Measurements from ENCODE around the gene IPO4.
A peak's percentile ranks its signal among the peaks of the same experiment; 100 is the strongest.

IPO4 gene

DNA sequence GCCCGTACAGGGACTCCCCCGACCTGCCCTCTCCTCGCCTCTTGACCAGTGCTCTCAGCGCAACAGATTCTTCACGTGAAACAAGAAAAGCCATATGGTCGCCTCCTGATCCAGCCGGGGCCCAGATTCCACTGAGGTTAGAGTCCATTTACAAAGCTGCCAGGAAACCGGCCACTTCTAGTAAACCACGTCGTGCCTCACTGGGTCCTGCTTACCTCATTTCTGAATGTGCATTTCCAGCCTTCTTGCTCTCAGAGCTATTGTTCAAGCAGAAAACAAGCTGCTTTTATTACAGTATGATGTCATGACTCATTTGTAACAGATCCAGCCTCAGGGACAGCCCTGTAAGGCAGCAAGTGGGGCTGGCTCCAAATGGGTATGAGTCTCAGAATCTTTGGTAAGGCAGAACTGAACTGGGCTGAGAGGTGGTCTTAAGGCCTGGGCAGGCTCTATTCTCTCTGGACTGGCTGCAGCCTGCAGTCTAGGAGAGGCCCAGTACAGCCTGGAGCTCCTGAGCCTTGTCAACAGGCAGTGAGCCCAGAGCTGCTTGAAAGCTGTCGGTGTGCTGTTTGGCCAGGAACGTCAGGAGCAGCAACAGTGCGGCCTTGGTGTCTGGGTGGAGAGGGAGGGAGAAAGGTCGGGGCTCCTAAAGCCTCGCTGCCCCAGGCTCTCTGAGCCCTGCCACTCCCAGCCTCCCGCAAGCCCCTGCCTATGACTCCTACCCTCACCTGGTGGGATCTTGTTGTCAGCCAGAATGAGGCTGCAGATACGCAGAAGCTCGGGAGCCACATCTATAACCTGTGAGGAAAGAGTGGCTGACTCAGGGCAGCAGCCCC, 8.4 kb downstream of the IPO4 start:
- ChIA-PET POLR2A (ENCODE audit: low non-redundant PET) (no interaction called here), CTCF (interaction anchor here (0.7 to 1.0 kb wide), 3 partner anchors 9 to 919 kb away, joined by 3 to 5 read pairs (median 4); partner anchors contain the start of genes IPO4 and IRF9)
- no peak for TF ChIP-seq CTCF (conservative IDR thresholded peaks at IDR 0.05; ENCODE audit: low read depth)
- H3K27ac ChIP-seq: peak overlapping the region; percentile 60
- no peak for DNase-seq (ENCODE audit: low spot score)

DNA sequence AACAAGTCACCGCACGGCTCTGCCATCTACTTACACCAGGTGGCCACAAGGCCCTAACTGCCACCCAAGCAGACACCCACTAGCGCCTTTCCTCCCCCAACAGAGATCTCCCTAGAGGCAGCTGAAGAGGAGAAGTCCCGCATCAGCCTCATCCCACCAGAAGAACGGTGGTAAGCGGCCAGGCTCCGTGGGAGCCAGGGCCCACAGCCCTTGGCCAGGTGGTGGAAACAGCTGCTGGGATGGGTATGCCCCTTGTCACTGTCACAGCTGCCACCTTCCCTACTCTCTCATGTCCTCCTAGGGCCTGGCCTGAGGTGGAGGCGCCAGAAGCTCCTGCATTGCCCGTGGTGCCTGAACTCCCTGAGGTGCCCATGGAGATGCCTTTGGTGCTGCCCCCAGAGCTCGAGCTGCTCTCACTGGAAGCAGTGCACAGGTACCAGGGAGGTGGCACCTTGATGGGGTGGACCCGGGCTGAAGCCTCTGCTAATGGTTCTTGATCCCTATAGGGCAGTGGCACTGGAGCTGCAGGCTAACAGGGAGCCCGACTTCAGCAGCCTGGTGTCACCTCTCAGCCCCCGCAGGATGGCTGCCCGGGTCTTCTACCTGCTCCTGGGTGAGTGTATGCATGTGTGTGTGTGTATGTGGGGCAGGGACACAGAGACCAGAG, 9.2 kb downstream of the IPO4 start:
- TF ChIP-seq CTCF (conservative IDR thresholded peaks at IDR 0.05; ENCODE audit: low read depth): no peak
- no peak for DNase-seq (ENCODE audit: low spot score)
- POLR2A ChIA-PET (ENCODE audit: low non-redundant PET): no interaction called here
- CTCF ChIA-PET: interaction anchor here (0.6 kb wide), 2 partner anchors 12 to 18 kb away, joined by 3 to 5 read pairs; partner anchors contain the start of gene IRF9
- peak overlapping the region; percentile 60 for H3K27ac ChIP-seq

GRCh38 chr14:24178399-24179178, 10.0 kb downstream of the IPO4 start:
- POLR2A ChIA-PET (ENCODE audit: low non-redundant PET): no interaction called here
- H3K27ac ChIP-seq: peak overlapping the region; percentile 60
- no peak for TF ChIP-seq CTCF (conservative IDR thresholded peaks at IDR 0.05; ENCODE audit: low read depth)
- no peak for DNase-seq (ENCODE audit: low spot score)
- CTCF ChIA-PET: interaction anchor here (0.6 to 0.7 kb wide), 3 partner anchors 12 to 36 kb away, joined by 3 to 5 read pairs (median 3); partner anchors contain the start of gene IRF9

DNA sequence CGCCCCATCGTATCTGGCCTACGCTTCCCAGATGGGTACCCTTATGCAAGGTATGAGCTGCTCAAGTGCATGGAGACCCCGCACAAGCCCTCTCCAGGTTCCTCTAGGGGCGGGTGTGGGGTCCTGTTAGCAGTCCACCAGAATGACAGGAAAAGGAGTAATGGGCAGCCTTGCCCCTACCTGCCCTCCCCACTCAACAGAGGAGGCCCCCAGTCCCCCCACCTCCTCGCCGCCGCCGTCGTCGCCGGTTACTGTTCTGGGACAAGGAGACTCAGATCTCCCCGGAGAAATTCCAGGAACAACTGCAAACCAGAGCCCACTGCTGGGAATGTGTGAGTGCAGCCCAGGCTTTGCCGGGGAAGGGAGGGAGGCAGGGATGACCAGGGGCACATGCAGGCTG, 10.7 kb downstream of the IPO4 start:
- no peak for DNase-seq (ENCODE audit: low spot score)
- CTCF ChIA-PET: interaction anchor here (1.2 kb wide), 1 partner anchor 17 kb away, joined by 3 read pairs; the partner anchor contains the start of gene IRF9
- peak overlapping the region; percentile 60 for H3K27ac ChIP-seq
- TF ChIP-seq CTCF (conservative IDR thresholded peaks at IDR 0.05; ENCODE audit: low read depth): no peak
- POLR2A ChIA-PET (ENCODE audit: low non-redundant PET): no interaction called here

DNA sequence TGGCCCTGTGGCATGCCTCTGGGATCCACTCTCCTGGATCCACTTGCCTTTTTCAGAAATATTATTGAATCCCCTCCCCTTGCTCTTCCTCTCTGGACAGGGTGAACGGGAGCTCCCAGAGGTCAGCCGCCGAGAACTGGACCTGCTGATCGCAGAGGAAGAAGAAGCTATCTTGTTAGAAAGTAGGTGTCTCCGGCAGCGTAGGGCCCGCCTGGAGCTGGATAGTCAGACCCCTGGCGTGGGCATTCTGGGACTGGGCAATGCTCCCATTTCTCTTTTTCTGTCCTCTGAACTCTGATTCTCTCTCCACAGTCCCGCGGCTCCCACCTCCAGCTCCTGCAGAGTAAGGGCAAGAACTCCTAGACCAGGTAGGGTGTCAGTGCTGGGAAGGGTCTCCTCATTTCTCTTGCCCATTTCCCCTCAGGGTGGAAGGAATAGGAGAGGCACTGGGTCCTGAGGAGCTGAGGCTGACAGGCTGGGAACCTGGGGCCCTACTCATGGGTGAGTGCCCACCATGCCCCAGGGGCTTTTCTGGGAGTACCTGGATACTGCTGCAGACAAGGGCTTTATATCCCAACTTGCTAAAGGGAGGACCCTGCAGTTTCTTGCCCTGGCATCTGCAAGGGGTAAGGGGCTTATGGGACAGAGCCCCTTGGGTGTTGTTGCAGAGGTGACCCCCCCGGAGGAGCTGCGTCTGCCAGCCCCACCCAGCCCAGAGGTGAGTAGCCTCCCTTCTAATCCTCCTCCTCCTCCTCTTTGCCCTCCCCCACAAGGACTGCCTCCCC, 11.4 kb downstream of the IPO4 start:
- TF ChIP-seq CTCF (conservative IDR thresholded peaks at IDR 0.05; ENCODE audit: low read depth): no peak
- H3K27ac ChIP-seq: peak overlapping the region; percentile 60
- ChIA-PET CTCF (interaction anchor here (1.2 kb wide), 1 partner anchor 16 kb away, joined by 3 read pairs; the partner anchor contains the start of gene IRF9), POLR2A (ENCODE audit: low non-redundant PET) (no interaction called here)
- DNase-seq (ENCODE audit: low spot score): no peak

Measured in RWPE1 (cell line).